ENCODE data around the gene SLC16A13.

DNA sequence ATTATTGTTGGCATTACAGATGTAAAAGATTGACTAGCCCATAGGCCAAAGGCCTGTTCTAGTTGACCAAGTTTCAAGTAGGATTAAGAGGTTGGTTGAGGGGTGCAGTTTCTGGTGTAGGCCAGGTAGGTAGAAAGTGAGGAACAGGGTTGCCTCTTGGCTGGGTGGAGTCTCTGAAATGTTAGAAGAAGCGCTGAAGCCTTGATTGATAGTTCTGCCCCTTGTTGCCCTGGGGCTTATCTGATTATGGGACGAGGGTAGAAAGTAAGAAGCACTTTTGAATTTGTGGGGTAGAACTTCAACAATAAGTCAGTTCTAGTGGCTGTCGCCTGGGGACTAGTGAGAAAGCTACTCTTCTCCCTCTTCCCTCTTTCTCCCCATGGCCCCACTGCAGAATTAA is 6.7 kb upstream of the SLC16A13 start:
- TF ChIP-seq, protein P1, sequence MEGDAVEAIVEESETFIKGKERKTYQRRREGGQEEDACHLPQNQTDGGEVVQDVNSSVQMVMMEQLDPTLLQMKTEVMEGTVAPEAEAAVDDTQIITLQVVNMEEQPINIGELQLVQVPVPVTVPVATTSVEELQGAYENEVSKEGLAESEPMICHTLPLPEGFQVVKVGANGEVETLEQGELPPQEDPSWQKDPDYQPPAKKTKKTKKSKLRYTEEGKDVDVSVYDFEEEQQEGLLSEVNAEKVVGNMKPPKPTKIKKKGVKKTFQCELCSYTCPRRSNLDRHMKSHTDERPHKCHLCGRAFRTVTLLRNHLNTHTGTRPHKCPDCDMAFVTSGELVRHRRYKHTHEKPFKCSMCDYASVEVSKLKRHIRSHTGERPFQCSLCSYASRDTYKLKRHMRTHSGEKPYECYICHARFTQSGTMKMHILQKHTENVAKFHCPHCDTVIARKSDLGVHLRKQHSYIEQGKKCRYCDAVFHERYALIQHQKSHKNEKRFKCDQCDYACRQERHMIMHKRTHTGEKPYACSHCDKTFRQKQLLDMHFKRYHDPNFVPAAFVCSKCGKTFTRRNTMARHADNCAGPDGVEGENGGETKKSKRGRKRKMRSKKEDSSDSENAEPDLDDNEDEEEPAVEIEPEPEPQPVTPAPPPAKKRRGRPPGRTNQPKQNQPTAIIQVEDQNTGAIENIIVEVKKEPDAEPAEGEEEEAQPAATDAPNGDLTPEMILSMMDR (IDR thresholded peaks at IDR 0.05; ENCODE audit: poor library complexity) = no peak
- TF ChIP-seq EZH2 (IDR thresholded peaks at IDR 0.05; ENCODE audit: borderline replicate concordance) (no peak), EZH2phosphoT487 (IDR thresholded peaks at IDR 0.05; ENCODE audit: low read depth, severe bottlenecking, unreplicated experiment) (no peak)

All from hepatocyte (in vitro differentiated cells).